ENCODE data around the gene PPT1. TPM values are rescaled to one million over a fixed set of nuclear protein-coding genes. Genes with fewer than 3 reads are reported as not detected.

The PPT1 gene
- total and polyA plus RNA-seq, 2 of the 13 experiments (the other 11 are each of a cell fraction or from before 2014, with no cell fraction given), result 129 TPM

DNA sequence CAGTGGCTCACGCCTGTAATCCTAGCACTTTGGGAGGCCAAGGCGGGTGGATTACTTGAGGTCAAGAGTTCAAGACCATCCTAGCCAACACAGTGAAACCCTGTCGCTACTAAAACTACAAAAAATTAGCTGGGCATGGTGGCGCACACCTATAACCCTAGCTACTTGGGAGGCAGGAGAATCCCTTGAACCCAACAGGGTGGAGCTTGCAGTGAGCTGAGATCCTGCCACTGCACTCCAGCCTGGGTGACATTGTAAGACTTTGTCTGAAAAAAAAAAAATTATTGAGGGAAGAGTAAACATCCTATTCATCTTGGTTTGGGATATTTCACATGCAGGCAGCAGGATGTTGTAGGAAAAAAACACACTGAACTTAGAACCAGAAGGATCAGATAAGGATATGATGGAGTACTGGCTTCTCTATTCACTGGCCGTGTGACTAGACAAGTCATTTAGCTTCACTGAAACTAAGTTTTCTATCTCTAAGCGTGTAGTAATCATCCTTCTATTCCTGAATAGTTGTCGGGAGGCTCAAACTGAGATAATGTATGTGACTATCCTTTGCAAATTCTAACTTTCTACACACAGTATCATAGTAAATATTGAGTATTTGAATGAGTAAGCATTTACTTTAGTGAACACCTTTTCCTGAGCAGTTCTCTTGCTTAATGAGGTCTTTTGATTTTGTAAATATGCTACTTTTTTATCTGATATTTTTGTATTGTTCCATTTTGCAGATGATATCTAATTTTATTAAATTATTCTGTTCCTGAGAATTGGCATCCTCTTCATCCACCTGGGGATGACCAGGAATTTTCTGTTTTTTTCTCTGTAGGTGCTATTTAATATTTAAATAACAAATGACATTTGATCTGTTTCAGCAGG, 38.4 kb downstream of the PPT1 start (continued):
- TF ChIP-seq ONECUT2 (CRISPR knock-in tag; IDR thresholded peaks at IDR 0.05) (no peak), ZNF569 (CRISPR knock-in tag; IDR thresholded peaks at IDR 0.05; ENCODE audit: borderline replicate concordance) (no peak), SALL1 (CRISPR knock-in tag; IDR thresholded peaks at IDR 0.05) (peak; percentile 47; the same call in 1 of the 2 replicates), TBX3 (IDR thresholded peaks at IDR 0.05; ENCODE audit: borderline replicate concordance) (no peak), ZNF253 (CRISPR knock-in tag; IDR thresholded peaks at IDR 0.05; ENCODE audit: borderline replicate concordance) (no peak), SP4 (CRISPR knock-in tag; IDR thresholded peaks at IDR 0.05) (no peak), U2AF2 (IDR thresholded peaks at IDR 0.05; ENCODE audit: low read depth, low read length) (no peak), CBX5 (CRISPR knock-in tag; IDR thresholded peaks at IDR 0.05; ENCODE audit: borderline replicate concordance) (peak; percentile 49; the same call in 1 of the 2 replicates), ISL2 (CRISPR knock-in tag; IDR thresholded peaks at IDR 0.05) (0 out of 2 replicates have a peak, but pooled peaks have one; percentile 32), PHF21A (CRISPR knock-in tag; IDR thresholded peaks at IDR 0.05) (peak; percentile 36; the same call in 1 of the 2 replicates), HOXA5 (CRISPR knock-in tag; IDR thresholded peaks at IDR 0.05) (no peak), KAT7 (CRISPR knock-in tag; IDR thresholded peaks at IDR 0.05; ENCODE audit: borderline replicate concordance) (no peak), MED13 (CRISPR knock-in tag; IDR thresholded peaks at IDR 0.05) (no peak), ZFP90 (CRISPR knock-in tag; IDR thresholded peaks at IDR 0.05; ENCODE audit: borderline replicate concordance) (no peak), ESRRA (CRISPR knock-in tag; IDR thresholded peaks at IDR 0.05; ENCODE audit: low read depth) (no peak)
- TF ChIP-seq, protein P1, sequence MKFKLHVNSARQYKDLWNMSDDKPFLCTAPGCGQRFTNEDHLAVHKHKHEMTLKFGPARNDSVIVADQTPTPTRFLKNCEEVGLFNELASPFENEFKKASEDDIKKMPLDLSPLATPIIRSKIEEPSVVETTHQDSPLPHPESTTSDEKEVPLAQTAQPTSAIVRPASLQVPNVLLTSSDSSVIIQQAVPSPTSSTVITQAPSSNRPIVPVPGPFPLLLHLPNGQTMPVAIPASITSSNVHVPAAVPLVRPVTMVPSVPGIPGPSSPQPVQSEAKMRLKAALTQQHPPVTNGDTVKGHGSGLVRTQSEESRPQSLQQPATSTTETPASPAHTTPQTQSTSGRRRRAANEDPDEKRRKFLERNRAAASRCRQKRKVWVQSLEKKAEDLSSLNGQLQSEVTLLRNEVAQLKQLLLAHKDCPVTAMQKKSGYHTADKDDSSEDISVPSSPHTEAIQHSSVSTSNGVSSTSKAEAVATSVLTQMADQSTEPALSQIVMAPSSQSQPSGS (CRISPR knock-in tag; IDR thresholded peaks at IDR 0.05), result no peak
- TF ChIP-seq, protein P2, sequence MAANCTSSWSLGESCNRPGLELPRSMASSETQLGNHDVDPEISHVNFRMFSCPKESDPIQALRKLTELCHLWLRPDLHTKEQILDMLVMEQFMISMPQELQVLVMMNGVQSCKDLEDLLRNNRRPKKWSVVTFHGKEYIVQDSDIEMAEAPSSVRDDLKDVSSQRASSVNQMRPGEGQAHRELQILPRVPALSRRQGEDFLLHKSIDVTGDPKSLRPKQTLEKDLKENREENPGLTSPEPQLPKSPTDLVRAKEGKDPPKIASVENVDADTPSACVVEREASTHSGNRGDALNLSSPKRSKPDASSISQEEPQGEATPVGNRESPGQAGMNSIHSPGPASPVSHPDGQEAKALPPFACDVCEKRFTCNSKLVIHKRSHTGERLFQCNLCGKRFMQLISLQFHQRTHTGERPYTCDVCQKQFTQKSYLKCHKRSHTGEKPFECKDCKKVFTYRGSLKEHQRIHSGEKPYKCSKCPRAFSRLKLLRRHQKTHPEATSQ (CRISPR knock-in tag; IDR thresholded peaks at IDR 0.05; ENCODE audit: borderline replicate concordance), result no peak
- TF ChIP-seq, protein P3, sequence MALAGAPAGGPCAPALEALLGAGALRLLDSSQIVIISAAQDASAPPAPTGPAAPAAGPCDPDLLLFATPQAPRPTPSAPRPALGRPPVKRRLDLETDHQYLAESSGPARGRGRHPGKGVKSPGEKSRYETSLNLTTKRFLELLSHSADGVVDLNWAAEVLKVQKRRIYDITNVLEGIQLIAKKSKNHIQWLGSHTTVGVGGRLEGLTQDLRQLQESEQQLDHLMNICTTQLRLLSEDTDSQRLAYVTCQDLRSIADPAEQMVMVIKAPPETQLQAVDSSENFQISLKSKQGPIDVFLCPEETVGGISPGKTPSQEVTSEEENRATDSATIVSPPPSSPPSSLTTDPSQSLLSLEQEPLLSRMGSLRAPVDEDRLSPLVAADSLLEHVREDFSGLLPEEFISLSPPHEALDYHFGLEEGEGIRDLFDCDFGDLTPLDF (CRISPR knock-in tag; IDR thresholded peaks at IDR 0.05), result no peak
- TF ChIP-seq, protein P4, sequence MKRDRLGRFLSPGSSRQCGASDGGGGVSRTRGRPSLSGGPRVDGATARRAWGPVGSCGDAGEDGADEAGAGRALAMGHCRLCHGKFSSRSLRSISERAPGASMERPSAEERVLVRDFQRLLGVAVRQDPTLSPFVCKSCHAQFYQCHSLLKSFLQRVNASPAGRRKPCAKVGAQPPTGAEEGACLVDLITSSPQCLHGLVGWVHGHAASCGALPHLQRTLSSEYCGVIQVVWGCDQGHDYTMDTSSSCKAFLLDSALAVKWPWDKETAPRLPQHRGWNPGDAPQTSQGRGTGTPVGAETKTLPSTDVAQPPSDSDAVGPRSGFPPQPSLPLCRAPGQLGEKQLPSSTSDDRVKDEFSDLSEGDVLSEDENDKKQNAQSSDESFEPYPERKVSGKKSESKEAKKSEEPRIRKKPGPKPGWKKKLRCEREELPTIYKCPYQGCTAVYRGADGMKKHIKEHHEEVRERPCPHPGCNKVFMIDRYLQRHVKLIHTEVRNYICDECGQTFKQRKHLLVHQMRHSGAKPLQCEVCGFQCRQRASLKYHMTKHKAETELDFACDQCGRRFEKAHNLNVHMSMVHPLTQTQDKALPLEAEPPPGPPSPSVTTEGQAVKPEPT (CRISPR knock-in tag; IDR thresholded peaks at IDR 0.05; ENCODE audit: low read depth), result no peak
- TF ChIP-seq, protein P5, sequence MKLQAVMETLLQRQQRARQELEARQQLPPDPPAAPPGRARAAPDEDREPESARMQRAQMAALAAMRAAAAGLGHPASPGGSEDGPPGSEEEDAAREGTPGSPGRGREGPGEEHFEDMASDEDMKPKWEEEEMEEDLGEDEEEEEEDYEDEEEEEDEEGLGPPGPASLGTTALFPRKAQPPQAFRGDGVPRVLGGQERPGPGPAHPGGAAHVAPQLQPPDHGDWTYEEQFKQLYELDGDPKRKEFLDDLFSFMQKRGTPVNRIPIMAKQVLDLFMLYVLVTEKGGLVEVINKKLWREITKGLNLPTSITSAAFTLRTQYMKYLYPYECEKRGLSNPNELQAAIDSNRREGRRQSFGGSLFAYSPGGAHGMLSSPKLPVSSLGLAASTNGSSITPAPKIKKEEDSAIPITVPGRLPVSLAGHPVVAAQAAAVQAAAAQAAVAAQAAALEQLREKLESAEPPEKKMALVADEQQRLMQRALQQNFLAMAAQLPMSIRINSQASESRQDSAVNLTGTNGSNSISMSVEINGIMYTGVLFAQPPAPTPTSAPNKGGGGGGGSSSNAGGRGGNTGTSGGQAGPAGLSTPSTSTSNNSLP (IDR thresholded peaks at IDR 0.05; ENCODE audit: low read depth, low read length), result no peak
- TF ChIP-seq, protein P6, sequence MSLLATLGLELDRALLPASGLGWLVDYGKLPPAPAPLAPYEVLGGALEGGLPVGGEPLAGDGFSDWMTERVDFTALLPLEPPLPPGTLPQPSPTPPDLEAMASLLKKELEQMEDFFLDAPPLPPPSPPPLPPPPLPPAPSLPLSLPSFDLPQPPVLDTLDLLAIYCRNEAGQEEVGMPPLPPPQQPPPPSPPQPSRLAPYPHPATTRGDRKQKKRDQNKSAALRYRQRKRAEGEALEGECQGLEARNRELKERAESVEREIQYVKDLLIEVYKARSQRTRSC (CRISPR knock-in tag; IDR thresholded peaks at IDR 0.05; ENCODE audit: low read depth), result no peak
